Pancreas (tissue), 10 donors: ENCODE measurements around the gene MYL3. TPM values are rescaled to one million over a fixed set of nuclear protein-coding genes. Genes with fewer than 3 reads are reported as not detected.

Experiments used
- ATAC-seq, 4 donors: fragments of 200-7000 bp; cut with Tn5 transposase; one replicate each; pipeline versions ENCODE4 v1.8.0 to v1.9.1; 2020; ENCODE audit warnings: mild to moderate bottlenecking in 4 of 4, moderate library complexity in 4 of 4
- DNase-seq, 6 donors: peaks; one replicate each; pipeline ENCODE4 v3.0.0-alpha.2; 2020
- FAIRE-seq: peaks from 2 replicates; lab custom pipeline; 2012; peaks lifted over from hg19 to GRCh38; lab: Jason Lieb, UNC
- H3K27ac ChIP-seq, 4 donors: fragments of 200-600 bp; sonication (generic); 1 replicate in 3 of 4; 2 replicates in 1 of 4; pipeline versions ENCODE4 v1.5.0 to v1.8.0; 2020
- H3K27me3 ChIP-seq, 4 donors: fragments of 200-600 bp; one replicate each; pipeline ENCODE4 v1.8.0; 2021
- H3K36me3 ChIP-seq, 3 donors: fragments of 200-600 bp; sonication (generic) in 1 of 3; one replicate each; pipeline versions ENCODE4 v1.5.0 to v1.8.0; 2020 to 2021
- H3K4me1 ChIP-seq, 3 donors: fragments of 200-600 bp; one replicate each; pipeline ENCODE4 v1.8.0; 2021
- H3K4me3 ChIP-seq, 4 donors: fragments of 200-600 bp; sonication (generic) in 2 of 4; one replicate each; pipeline versions ENCODE4 v1.5.0 to v1.8.0; 2020 to 2021
- H3K9me3 ChIP-seq, 4 donors: fragments of 200-600 bp; one replicate each; pipeline ENCODE4 v1.8.0; 2021
- WGBS, 2 donors: extraction: QIAGEN DNeasy Blood & Tissue Kit; methylation state at CpG; one replicate each; pipeline ENCODE4 v1.1.7; 2013; 5-methylcytosine and 5-hydroxymethylcytosine counted together
- intact Hi-C, 3 donors: fragments of 100-400 bp; cut with DNase I; formaldehyde crosslinking; loops; one replicate each; pipeline versions ENCODE4 v1.11.1 to v1.14.2; 2022
- polyA plus RNA-seq, 2 donors: library from polyadenylated mRNA; stranded (reverse); fragments of 200-250 nt; gene quantifications; one replicate each; pipeline ENCODE4 v1.2.3, GENCODE V29; 2013
- total RNA-seq, 6 donors: library from RNA; stranded (reverse); fragmentation: NEBNext Ultra II Directional in 4 of 6; extraction: Animal tissue kit (Norgen Biotek cat#: 25700) in 4 of 6; gene quantifications; one replicate each; pipeline versions ENCODE4 v1.2.1 to v1.2.4, GENCODE V29; 2021 to 2023
- TF ChIP-seq, protein P1 (sequence below), 4 donors: fragments of 200-600 bp; sonication (generic) in 3 of 4; IDR thresholded peaks; one replicate each; pipeline versions ENCODE4 v1.5.0 to v1.8.0; 2021; ENCODE audit warnings: antibody characterized with exemption in 4 of 4
- donor health status: healthy with polysubstance abuse.
- donor health status: DM: no; HTN: no; CAD: no; lungs with moderate emphysema.
- donor health status: DM: no; HTN: no; CAD: no.
- donor health status: control.
- donor health status: control.
- donor health status: Bipolar disorder and iron deficiency.
- donor health status: DM: yes; HTN: yes; CAD: no.
- donor health status: DM: no; HTN: no; CAD: no.
- donor health status: DM: no; HTN: no; CAD: no.
- donor health status: DM: yes; HTN: yes; CAD: no.

Gene MYL3
- total and polyA plus RNA-seq, 8 donors: 0.26 to 2.5 (median 0.71) TPM; not detected in 2

DNA sequence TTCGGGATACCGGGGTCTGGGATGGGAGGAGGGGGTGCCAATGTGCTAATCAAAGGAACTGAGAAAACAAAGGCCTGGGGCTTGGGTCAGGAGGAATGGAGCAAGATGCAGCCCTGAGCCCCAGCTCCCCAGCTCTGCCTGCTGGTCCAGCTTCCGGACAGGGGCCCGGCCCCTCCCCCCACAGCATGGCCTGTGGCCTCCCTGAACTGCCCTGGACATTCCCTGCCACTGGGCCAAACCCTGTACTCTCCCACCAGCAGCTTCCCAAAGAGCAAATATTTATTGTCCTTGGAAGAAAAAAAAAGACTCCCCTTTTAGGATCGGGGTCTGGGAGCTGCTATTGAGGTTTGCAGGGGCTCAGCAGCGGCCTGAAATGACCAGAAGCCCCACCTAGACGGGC is 5.7 kb upstream of the MYL3 start:
- ATAC-seq (no peak), DNase-seq (no peak), FAIRE-seq (no peak)
- Histone ChIP-seq H3K27me3 (no peaks in the 10 kb centered on the region), H3K27ac (no peak overlapping the region), H3K9me3 (no peaks in the 10 kb centered on the region), H3K36me3 (no peaks in the 10 kb centered on the region), H3K4me1 (peaks cover 0 to 2% (median 0%) of the 10 kb centered on the region in 3 donors), H3K4me3 (no peak overlapping the region)
- intact Hi-C loops: no loop called here
- 62 to 75% methylated on average over 7 of the region's 7 CpGs for WGBS, 2 donors
- TF ChIP-seq, protein P1, sequence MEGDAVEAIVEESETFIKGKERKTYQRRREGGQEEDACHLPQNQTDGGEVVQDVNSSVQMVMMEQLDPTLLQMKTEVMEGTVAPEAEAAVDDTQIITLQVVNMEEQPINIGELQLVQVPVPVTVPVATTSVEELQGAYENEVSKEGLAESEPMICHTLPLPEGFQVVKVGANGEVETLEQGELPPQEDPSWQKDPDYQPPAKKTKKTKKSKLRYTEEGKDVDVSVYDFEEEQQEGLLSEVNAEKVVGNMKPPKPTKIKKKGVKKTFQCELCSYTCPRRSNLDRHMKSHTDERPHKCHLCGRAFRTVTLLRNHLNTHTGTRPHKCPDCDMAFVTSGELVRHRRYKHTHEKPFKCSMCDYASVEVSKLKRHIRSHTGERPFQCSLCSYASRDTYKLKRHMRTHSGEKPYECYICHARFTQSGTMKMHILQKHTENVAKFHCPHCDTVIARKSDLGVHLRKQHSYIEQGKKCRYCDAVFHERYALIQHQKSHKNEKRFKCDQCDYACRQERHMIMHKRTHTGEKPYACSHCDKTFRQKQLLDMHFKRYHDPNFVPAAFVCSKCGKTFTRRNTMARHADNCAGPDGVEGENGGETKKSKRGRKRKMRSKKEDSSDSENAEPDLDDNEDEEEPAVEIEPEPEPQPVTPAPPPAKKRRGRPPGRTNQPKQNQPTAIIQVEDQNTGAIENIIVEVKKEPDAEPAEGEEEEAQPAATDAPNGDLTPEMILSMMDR (IDR thresholded peaks at IDR 0.05): no peak

DNA sequence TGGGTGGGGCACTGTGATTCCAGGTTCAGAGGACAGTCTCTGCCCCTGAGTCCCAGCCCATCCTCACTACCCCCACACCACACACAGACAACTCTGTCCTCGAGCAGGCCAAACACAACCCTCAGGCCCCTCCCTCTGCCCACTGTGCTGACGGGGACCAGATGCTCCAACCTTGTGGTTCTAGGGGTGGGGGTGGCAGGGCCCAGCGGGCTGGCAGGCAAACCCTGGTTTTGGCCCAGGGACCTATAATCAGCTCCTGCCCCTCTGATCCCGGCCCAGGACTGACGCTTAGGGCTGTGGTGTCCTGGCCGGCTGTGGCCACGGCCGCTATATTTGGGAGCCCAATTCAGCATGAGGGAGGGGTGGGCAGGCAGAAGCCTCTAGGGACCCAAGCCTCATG is 5.0 kb upstream of the MYL3 start:
- Histone ChIP-seq H3K36me3 (no peaks in the 10 kb centered on the region), H3K4me1 (peaks cover 0 to 2% (median 0%) of the 10 kb centered on the region in 3 donors), H3K9me3 (no peaks in the 10 kb centered on the region), H3K27ac (no peak overlapping the region), H3K27me3 (no peaks in the 10 kb centered on the region), H3K4me3 (no peak overlapping the region)
- TF ChIP-seq, protein P1 (IDR thresholded peaks at IDR 0.05): no peak
- FAIRE-seq: no peak
- no peak for ATAC-seq
- intact Hi-C loops: no loop called here
- 80 to 88% methylated on average over 8 of the region's 8 CpGs for WGBS, 2 donors
- no peak for DNase-seq

DNA sequence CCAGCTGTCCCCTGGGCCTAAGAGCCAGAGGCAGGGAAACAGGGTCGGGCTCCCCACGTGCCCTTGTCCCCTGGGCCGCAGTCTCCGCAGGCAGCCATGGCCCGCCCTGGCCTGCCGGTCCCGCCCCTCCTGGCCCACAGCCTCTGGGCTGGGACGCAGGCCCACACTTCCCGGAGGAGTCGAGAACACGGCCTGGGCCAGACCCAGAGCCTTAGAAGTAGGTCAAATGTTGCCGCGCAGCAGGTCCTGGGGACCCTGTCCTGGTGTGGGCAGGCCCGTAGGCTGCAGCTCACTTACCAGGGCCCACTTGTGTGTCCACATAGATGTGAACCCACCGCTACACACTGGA is 4.3 kb upstream of the MYL3 start:
- Histone ChIP-seq H3K36me3 (no peaks in the 10 kb centered on the region), H3K4me1 (peaks cover 0 to 2% (median 0%) of the 10 kb centered on the region in 3 donors), H3K4me3 (no peak overlapping the region), H3K9me3 (no peaks in the 10 kb centered on the region), H3K27me3 (no peaks in the 10 kb centered on the region), H3K27ac (no peak overlapping the region)
- ATAC-seq: peak; percentile 94 to 95 (median 94)
- peak; percentile 50 to 89 (median 80) for DNase-seq
- TF ChIP-seq, protein P1 (IDR thresholded peaks at IDR 0.05): no peak
- intact Hi-C loops: no loop called here
- FAIRE-seq: no peak
- 34% methylated on average over 15 of the region's 15 CpGs for WGBS, 2 donors

DNA sequence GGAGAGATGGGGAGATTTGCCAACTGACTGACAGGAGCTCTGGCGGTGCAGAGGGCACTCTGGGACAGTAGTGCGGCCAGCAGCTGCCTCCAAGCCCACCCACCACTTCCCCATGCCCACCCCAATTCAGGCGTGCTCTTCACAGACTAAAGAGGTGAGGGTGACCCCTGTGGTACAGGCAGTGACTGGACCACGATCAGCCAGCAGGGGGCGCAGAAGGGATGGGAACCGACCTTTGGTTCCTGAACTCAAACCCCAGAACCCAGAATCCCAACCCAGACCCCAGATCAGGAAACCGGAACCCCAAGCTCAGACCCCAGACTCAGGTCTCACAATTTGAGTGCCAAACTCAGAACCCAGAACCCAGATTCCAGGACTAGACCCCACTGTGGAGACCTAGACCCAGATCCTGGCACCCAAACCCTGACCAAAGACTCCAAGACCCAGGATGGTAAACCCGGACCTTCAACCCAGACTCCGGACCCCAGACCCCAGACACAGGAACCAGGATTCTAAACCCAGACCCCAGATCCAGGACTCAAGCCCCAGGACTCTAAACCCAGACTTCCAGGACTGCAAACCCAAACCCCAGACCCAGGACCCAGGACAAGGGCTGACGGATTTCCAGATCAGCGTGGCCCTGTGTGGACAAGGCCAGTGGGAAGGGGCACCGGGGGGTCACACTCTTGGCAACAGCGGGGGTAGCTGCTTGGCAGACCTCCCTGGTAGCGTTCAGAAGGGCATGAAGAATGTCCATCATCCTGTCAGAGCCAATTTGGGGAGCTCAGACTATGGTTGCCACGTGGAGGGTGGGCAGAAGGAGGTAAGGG is 3.7 kb upstream of the MYL3 start:
- 21% methylated on average over 15 of the region's 15 CpGs for WGBS, 2 donors
- FAIRE-seq (no peak), DNase-seq (peak; percentile 61 to 98 (median 82)), ATAC-seq (peak; percentile 75 to 85 (median 82))
- intact Hi-C loops: no loop called here
- Histone ChIP-seq H3K27me3 (no peaks in the 10 kb centered on the region), H3K36me3 (no peaks in the 10 kb centered on the region), H3K9me3 (no peaks in the 10 kb centered on the region), H3K27ac (no peak overlapping the region), H3K4me1 (peaks cover 0 to 2% (median 0%) of the 10 kb centered on the region in 3 donors), H3K4me3 (no peak overlapping the region)
- TF ChIP-seq, protein P1 (IDR thresholded peaks at IDR 0.05): peak; percentile 78 to 86 (median 82)

DNA sequence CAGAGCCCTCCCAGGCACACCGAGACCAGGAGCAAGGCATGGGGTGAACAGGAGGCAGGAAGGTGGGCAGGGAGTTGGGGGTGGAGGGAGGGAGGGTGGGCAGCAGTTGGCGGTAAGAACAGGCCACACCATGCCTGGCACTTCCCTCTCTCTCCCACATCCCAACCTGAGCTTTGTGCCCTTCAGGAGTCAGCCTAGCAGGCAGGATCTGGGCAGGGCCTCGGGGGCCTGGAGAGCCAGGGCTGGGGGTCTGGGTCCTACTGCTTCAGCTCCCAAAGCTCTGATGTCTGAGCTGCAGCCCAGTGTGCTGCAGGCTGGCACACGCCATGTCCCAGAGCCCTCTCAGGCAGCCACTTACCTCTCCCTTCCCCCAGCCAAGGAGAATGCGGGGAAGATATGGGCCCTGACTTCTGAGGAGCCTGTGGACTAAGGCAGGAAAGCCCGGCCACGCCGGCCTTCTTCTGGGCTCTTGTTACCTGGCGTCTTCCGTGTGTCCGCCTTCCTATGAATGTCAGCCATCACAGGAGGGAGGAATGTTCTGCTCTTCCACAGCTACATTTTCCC is 2.9 kb upstream of the MYL3 start:
- intact Hi-C loops: no loop called here
- H3K9me3 ChIP-seq: no peaks in the 10 kb centered on the region
- no peak overlapping the region for H3K4me3 ChIP-seq
- H3K27me3 ChIP-seq: no peaks in the 10 kb centered on the region
- TF ChIP-seq, protein P1 (IDR thresholded peaks at IDR 0.05): no peak
- no peaks in the 10 kb centered on the region for H3K36me3 ChIP-seq
- peaks cover 0 to 2% (median 0%) of the 10 kb centered on the region in 3 donors for H3K4me1 ChIP-seq
- H3K27ac ChIP-seq: no peak overlapping the region
- DNase-seq: peak in 2 of 6 donors; percentile 17 to 38
- FAIRE-seq: no peak
- no peak for ATAC-seq
- WGBS, 2 donors: 71 to 74% methylated on average over 10 to 11 of the region's 11 CpGs
